Esophagus squamous epithelium (tissue), 4 donors: Measurements from ENCODE around the gene OGA.

Experiments
- POLR2A ChIP-seq, 4 donors: fragments of 450-650 bp; IDR thresholded peaks; one replicate each; pipeline ENCODE4 v1.6.1; 2017; ENCODE audit warnings: antibody characterized with exemption in 4 of 4, mild to moderate bottlenecking in 4 of 4, moderate library complexity in 3 of 4
- TF ChIP-seq, protein P1 (sequence below), 6 experiments: fragments of 450-650 bp in 4 of 6; fragments of 200-600 bp in 2 of 6; sonication (generic) in 2 of 6; IDR thresholded peaks; one replicate each; pipeline ENCODE4 v1.5.1; 2016 to 2019; ENCODE audit warnings: antibody characterized with exemption in 6 of 6, mild to moderate bottlenecking in 4 of 6, moderate library complexity in 4 of 6

DNA sequence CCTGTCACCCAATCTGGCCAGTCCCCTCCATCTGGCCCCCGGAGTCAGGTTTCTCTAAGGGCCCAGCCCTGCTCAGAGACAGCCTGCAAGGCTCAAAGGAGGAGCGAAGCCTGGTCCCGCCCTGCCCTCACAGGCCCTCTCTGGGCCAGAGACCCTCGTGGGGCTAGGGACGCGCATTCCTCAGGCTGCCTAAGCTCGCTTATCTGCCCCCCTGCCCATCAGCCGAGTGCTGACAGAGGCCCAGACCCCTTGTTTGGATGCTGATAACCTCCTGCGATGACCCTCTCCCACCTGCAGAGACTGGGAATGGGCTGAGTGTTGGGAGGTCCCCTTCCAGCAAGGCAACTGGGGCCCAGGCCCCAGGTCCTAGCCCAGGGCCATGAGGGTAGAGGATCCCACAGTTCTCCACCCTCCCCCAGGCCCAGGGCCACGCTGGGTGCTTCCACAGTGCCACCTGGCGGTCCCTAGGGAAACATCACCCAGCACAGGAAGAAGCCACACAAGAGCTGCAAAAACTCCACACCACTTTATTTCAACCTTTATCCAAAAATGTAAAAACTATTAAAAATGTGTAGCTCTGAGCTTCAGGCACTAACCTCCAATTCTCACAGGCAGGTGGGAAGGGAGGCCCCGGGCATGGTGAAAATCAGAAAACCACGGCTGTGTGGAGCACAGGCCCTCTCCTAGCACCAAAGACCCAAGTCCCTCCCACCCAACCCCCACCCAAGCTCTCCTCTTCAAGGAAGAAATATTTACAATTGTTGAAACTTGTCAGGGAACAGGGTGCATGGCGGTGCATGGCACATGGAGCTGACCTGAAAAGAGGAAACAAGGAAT is 37.2 kb downstream of the OGA start:
- TF ChIP-seq, protein P1, sequence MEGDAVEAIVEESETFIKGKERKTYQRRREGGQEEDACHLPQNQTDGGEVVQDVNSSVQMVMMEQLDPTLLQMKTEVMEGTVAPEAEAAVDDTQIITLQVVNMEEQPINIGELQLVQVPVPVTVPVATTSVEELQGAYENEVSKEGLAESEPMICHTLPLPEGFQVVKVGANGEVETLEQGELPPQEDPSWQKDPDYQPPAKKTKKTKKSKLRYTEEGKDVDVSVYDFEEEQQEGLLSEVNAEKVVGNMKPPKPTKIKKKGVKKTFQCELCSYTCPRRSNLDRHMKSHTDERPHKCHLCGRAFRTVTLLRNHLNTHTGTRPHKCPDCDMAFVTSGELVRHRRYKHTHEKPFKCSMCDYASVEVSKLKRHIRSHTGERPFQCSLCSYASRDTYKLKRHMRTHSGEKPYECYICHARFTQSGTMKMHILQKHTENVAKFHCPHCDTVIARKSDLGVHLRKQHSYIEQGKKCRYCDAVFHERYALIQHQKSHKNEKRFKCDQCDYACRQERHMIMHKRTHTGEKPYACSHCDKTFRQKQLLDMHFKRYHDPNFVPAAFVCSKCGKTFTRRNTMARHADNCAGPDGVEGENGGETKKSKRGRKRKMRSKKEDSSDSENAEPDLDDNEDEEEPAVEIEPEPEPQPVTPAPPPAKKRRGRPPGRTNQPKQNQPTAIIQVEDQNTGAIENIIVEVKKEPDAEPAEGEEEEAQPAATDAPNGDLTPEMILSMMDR (IDR thresholded peaks at IDR 0.05): peak; percentile 75 to 92 (median 84)
- TF ChIP-seq POLR2A (IDR thresholded peaks at IDR 0.05): no peak
